Stimulated activated CD8-positive, alpha-beta memory T cell treated with anti-CD3 and anti-CD28 coated beads, Interleukin-12 subunit alpha, Interleukin-12 subunit beta, amount 100 ng/mL, for 1 hour (primary cell): Measurements from ENCODE around the gene HOXB8.

Experiments
- DNase-seq: peaks from one replicate; pipeline ENCODE4 v3.0.0-alpha.2; 2020; ENCODE audit warnings: low read depth

HOXB8 gene

DNA sequence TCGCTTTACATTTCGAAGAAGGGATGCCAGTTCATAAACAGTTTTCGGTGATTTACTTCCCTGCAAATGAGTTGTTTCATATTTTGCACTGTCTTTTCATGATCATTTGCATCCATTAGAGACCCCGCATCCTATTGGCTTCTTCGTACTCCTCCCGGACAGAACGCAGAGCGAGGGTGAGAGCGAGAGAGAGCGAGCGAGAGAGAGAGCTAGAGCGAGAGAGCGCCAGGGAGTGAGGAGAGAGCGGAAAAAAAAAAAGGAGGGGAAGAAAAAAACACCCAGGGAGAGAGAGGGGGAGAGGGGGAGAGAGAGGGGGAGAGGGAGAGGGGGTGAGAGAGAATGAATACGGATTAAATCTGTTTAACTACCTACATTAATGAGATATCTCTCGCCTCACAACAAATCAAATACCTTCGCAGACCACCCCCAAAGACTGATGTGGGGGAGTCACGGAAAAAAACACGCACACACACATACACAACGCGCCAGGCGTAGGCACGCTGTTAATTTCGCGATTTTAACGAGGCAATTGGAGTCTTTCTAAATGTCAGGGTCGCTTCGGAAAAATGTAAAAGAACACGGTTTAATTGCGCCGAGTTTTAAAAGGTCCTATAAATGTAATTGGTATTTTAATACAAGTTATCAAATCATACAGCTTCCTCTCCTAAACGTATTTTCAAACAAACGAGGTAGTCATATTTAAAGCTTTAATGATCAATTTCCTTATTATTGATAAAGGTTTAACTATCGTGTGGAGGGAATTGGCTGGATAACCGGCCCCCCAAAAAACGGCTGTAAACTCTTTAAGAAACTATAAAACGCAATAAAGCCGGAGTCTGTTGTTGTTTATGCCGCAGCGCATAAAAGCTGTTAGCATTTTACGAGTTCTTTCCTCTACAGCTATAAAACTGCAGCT, at the start of gene HOXB8:
TSS of gene HOXB8 (minus strand) at position 246 of the 916 bp plus-strand sequence. CDS start 588 bp downstream, outside the sequence.
- DNase-seq, result no peak

DNA sequence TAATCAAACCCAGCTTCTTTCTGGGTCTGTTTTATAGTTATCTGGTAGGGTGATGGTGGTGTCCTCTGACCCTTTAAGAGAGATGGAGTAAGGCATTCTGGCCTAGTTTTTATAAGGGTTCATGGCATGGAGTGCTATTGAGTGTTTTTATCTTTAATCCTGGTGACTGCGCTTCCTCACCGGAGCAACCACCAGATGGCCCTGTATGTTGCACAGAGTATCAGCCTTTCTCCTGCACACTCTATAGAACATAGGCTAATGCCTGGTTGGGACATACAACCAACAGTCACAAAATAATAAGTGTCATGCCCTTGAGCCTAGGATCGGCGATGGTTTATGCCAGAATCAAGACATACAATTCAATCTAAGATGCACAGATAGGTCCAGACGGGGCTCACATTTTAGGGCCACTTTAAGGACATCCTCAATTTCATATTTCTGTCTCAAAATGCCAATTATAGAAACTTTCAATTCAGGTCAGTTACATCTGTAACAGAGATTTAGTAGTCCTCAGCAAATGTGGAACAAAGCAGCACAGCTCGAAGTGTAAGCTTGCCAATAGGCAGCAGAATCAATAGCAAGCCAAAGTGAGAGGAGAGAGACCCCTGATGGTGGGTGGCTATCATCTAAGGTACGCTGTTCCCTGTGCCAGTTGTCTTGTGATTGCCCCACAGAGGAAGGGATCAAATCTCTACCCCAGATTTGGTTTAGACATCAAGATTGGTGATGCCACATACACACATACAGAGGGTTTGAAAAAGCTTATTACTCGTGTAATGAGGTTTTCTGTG, 48.2 kb upstream of the HOXB8 start:
- no peak for DNase-seq

- no peak for DNase-seq
Measured at GRCh38 chr17:48655913-48656312, 40.8 kb upstream of the HOXB8 start.

GRCh38 chr17:48649741-48650140, 34.6 kb upstream of the HOXB8 start:
- DNase-seq, result no peak

DNA sequence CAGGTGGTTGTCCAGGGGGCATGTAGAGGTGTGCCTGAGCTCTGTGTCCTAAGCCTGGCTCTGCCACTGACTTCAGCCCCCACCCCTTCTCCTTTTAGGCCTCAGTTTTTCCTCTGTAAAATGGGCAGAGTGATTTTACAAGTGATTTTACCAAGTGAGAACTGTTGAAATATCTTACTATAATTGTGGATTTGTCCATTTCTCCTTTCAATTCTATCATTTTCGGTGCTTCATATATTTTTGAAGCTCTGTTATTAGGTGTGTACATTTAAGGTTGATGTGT, 32.8 kb upstream of the HOXB8 start:
- DNase-seq, result no peak

- no peak for DNase-seq
Measured at GRCh38 chr17:48647103-48647962, 32.2 kb upstream of the HOXB8 start.

DNA sequence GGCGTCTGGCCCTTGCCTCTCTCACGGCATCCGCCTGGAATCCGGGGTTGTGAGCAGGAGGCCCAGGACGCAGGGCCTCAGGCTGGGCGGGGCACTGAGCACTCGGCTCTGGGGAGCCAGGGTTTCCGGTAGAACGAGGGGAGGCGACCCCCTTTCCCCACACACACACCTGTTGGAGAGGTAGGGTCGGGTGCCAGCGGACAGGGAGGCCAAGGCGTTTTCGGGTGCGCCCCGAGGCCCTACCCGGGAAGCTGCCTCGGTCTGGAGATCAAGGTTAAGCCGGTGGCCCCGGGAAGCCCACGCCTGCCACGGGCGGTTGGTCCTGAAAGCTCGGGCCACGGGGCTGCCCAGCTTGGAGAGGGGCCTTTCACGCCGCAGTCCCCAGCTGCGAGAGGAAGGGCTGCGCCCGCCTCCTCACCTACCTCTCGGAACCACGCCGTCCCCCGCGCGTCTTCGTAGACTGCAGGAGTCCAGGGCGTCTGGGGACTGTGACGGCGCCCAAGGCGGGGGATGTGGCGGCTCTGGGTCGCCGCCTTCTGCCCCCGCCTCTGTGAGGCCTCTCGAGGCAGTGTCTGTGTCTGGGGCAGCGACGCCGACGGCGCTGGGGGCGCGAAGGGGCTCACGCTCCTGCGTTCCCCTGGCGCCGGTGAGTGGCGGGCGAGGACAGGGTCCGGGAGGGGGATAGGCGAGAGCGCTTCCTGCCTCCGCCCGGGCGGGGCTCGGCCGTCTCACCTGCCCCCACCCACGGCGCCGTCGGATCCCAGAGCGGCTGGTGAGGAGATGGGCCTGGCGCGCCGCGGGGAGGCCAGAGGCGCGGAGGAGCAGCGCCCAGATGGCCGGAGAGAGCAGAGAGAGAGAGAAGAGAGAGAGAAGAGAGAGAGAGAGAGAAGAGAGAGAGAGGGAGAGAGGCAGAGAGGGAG, 31.4 kb upstream of the HOXB8 start:
- no peak for DNase-seq

- no peak for DNase-seq
Measured at GRCh38 chr17:48645639-48646182, 30.6 kb upstream of the HOXB8 start.

DNA sequence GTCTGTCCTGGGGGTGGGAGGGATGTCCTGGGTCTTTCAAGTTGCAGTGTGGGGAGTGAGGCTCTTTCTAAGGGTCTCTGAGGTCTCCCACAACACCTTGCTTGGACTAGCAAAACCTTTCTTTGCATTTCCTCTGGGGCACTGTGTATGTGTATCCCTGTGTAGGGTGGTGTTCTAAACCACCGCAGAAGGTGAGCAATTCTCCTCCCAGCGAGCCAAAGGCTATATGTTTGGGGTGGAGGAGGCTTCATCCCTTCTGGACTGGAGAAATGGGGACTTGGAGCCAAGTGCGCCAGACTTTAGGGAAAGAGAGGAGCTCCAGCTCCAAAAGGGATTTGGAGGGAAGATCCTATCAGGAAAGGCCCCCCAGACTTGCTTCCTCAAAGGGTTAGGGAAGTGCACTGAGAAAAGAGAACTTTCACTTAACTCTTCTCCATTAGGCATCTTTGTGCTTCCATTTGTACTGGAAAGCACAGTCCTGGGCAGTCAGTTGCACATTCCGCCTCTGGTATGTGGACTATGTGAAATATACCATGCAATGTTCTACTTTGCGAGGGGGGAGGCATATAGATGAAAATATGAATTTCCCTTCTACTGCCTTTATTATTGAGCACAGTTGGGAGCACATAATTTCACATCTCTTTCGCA, 29.9 kb upstream of the HOXB8 start:
- no peak for DNase-seq

DNA sequence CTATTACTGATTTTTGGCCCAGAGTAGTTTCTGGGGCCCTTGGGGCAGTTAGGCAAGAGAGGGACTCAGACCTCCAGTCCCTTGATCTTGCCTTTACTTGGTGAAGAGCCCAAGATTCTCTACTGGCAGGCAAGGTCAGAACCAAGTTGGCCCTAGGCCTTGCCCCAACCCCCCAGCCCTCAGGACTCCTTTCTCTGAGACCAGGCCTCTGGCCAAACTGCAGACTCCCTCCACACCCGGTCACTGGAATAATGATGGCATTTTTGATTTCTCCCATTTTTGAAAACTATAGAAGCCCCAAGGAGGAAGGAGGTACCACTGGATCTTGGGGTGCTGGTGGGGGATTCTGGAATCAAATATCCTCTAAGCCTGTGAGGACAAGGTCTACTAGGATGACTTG, 29.1 kb upstream of the HOXB8 start:
- DNase-seq, result no peak

DNA sequence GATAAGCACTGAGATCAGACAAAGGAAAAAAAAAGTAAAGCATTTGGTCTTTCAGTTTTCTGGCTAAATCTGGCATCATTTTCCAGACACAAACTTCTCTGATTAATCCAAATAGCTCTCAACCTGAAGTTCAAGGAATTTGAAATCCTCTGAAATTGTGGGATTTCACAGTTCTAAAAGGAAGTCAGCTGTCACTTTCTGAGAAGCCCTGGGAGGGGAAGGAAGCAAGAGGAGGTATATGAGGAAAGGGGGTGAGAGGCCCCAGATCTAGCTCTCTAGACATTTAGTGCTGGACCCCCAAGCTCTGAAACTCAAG, 28.6 kb upstream of the HOXB8 start:
- DNase-seq, result no peak

DNA sequence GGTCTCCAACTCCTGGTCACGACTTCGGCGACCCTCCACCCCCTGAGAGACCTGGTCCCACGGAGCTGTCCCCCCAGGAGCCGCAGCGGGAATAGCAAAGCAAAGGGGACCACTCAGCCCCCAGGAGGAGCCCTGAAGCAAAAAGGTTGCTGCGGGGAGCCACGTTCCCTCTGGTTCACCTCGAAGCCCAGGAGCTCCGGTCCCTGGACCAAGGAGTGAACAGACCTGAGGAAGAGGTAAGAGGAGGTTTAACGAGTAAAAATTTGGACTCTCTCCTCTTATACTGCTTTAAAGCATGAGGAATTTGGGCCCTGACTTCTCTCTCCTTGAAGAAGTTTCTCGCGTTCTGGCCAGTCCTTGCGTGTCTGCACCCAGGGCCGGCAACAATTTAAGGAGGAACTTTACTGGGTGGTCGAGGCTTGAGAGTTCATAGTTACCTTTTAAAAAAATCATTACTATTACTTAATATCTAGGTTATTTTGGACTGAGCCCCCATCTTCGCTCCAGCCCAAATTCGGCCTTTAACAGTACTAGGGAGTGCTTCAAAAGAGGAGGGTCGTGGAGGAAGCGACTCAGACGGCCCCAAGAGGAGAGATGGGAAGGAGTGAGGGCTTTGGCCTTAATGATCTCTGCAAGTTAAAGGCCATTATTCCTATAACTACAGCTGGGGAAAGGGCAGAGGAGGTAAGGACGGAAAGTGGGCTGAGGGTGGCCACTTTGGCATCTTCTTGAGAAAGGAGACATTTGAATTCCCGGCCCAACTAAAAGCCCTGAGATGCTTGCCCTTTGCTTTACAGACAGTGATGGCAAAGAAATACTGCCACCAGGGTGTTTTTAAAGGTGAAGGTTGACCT, 28.0 kb upstream of the HOXB8 start:
- no peak for DNase-seq

DNA sequence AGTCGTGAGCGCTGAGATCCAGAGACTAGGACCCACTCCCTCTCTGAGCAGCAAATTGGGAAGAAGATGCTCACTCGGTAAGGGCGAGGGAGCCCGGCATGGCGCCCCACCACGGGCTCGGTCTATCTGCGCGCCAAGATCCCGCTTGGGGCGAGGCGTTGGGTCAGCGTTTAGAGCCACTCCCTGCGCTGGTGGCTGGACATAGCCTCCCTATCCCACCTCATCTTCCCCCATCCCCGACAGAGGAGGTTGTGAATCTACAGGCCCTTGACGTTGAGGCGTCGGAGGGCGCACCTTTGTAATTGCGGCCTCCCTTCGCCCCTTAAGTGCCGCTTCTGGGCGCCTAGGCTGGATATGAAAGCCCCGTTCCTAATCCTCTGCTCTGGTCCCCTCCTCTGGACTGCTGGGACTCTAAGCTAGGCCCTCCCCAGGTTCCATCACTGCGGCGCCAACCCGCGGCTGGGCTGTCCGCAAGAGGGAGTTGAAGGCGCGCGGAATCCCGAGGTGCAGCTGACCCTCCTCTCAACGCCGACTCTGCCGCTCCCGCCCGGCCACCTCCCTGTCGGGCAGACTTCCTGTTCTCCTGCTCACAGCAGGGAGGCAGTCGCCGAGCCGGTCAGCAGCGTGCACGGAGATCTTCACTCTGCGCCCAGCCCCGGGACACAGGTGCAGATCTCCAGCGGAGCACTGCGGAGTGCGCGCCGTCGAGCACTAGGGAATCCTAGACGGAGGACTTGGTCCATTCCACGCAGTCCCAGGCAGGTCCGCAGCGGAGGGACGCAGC, 27.2 kb upstream of the HOXB8 start:
- DNase-seq, result no peak

DNA sequence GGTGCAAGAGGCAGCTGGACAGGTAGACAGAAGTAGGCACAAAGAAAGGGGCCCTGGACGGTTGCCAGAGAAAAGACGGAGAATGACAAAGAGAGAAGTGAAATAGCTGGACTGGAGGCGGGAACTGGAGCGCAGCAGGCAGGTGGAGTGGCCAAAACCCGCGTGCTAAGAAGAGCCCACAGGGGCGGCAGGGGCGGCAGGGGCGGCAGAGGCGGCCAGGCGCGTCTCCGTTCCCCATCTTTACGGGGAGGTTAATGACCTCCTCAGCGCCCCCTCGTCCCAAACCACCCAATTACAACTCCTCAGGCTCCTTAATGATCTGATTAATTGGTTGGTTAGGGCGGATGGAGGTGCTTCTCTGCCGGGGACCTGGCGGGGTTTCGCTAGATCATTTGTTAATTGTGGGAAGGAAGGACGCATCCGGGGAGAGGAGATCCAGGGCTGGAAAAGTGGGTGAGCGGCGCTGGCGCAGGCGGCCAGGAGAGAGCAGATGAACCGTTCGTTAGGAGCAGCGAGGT, 26.5 kb upstream of the HOXB8 start:
- no peak for DNase-seq

- no peak for DNase-seq
Measured at GRCh38 chr17:48640858-48641180, 25.7 kb upstream of the HOXB8 start.

DNA sequence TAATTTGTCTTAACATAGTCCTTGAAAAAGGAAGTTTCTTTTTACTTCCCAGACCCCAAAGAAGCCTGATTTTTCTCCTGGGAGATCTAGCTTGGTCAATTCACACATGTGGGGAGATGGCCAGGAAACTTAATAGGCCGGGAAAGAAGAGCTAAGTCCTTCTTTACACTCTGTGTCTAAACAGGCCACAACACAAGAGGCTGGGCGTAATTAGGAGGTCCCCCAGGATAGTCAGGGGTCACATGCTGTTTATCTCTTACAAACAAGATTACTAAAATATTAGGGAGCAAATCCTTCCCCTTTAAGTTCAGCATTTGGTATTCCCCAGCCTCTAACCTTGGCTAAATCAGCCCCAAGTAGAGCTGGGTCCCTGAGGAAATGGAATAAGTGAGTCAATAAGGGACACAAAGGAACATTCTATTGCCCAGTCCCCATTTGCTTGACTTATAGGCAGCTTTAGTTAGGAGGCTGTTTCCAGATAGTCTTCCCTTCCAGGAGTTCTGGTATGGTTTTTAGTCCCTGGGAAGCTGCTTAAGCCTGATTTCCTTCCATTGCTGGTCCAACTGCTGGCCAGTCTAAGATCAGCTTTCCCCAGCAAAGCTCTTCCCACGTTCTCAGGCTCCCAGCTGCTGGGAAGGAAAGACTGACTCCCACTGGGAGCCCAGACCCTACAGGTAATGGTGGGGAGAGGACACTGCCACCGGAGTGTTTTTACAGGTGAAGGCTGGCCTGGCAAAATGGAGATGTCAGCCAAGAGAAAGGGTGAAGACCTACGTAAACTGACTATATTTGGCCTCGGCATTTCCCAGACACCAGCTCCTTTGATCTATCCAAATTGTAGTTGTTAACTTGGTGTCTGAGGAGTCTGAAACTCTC, 25.1 kb upstream of the HOXB8 start:
- DNase-seq, result no peak

- DNase-seq, result no peak
Measured at GRCh38 chr17:48639136-48639535, 24.0 kb upstream of the HOXB8 start.
